HEK293 (cell line): ENCODE results near the gene SLC25A17.

Experiments used
- CTCF ChIA-PET: fragments of 350-600 bp; formaldehyde crosslinking; extraction: SDS; loops from one replicate; lab custom pipeline; 2021; ENCODE audit warnings: antibody characterized with exemption; lab: Yijun Ruan, JAX
- POLR2A ChIA-PET: fragments of 300-600 bp; formaldehyde crosslinking; extraction: SDS; loops from one replicate; lab custom pipeline; 2020; ENCODE audit warnings: antibody characterized with exemption, inconsistent platforms; lab: Yijun Ruan, JAX
- H3K27ac ChIP-seq: fragments of 200-500 bp; sonication (Bioruptor generic); 2 replicates; pipeline ENCODE4 v1.5.1; 2014; ENCODE audit warnings: low read depth, low read length, control low read depth, inconsistent platforms; ENCODE audit errors: extremely low read depth
- H3K36me3 ChIP-seq, 2 experiments: fragments of 200-500 bp in 1 of 2; sonication (Bioruptor generic) in 1 of 2; 1 replicate in 1 of 2; 2 replicates in 1 of 2; pipeline ENCODE4 v1.5.1; 2014 to 2017; ENCODE audit warnings: inconsistent platforms in 2 of 2, low read length in 2 of 2; ENCODE audit not compliant: control insufficient read depth in 2 of 2, insufficient read depth in 1 of 2
- H3K4me1 ChIP-seq: fragments of 200-500 bp; sonication (Bioruptor generic); 2 replicates; pipeline ENCODE4 v1.5.1; 2014; ENCODE audit warnings: mild to moderate bottlenecking, low read length, inconsistent platforms; ENCODE audit not compliant: control insufficient read depth, insufficient read depth
- H3K4me3 ChIP-seq: 2 replicates; pipeline ENCODE4 v1.5.1; 2011; ENCODE audit warnings: low read depth, mild to moderate bottlenecking, control low read depth, low read length, moderate library complexity
- H3K9me3 ChIP-seq: fragments of 200-500 bp; sonication (Bioruptor generic); 2 replicates; pipeline ENCODE4 v1.5.1; 2014; ENCODE audit warnings: low read depth, low read length, inconsistent platforms; ENCODE audit not compliant: control insufficient read depth, insufficient read depth
- FEZF1 ChIP-seq: fragments of 450-650 bp; formaldehyde crosslinking; IDR thresholded peaks from 2 replicates; pipeline ENCODE4 v1.5.1; 2016; ENCODE audit warnings: missing biosample characterization, missing genetic modification characterization
- GFI1B ChIP-seq: fragments of 450-650 bp; formaldehyde crosslinking; IDR thresholded peaks from 2 replicates; pipeline ENCODE4 v1.5.1; 2016; ENCODE audit warnings: missing biosample characterization, missing genetic modification characterization
- KLF8 ChIP-seq: fragments of 450-650 bp; formaldehyde crosslinking; IDR thresholded peaks from 2 replicates; pipeline ENCODE4 v1.5.1; 2016; ENCODE audit warnings: missing biosample characterization, missing genetic modification characterization
- PATZ1 ChIP-seq: fragments of 450-650 bp; formaldehyde crosslinking; IDR thresholded peaks from 2 replicates; pipeline ENCODE4 v1.5.1; 2016; ENCODE audit warnings: missing biosample characterization, missing genetic modification characterization
- PRDM4 ChIP-seq: fragments of 450-650 bp; formaldehyde crosslinking; IDR thresholded peaks from 2 replicates; pipeline ENCODE4 v1.5.1; 2017; ENCODE audit warnings: missing biosample characterization, missing genetic modification characterization
- ZBTB44 ChIP-seq: fragments of 450-650 bp; IDR thresholded peaks from 2 replicates; pipeline ENCODE4 v1.5.1; 2018; ENCODE audit warnings: missing biosample characterization, mild to moderate bottlenecking, missing genetic modification characterization
- ZNF239 ChIP-seq: fragments of 450-650 bp; formaldehyde crosslinking; IDR thresholded peaks from 2 replicates; pipeline ENCODE4 v1.5.1; 2016; ENCODE audit warnings: missing biosample characterization, missing genetic modification characterization
- ZNF26 ChIP-seq: fragments of 450-650 bp; formaldehyde crosslinking; IDR thresholded peaks from 2 replicates; pipeline ENCODE4 v1.5.1; 2016; ENCODE audit warnings: missing biosample characterization, missing genetic modification characterization
- ZNF548 ChIP-seq: fragments of 450-650 bp; formaldehyde crosslinking; IDR thresholded peaks from 2 replicates; pipeline ENCODE4 v1.5.1; 2016; ENCODE audit warnings: missing biosample characterization, missing genetic modification characterization
- ZNF555 ChIP-seq: fragments of 450-650 bp; formaldehyde crosslinking; conservative IDR thresholded peaks from 2 replicates; pipeline ENCODE4 v1.5.1; 2017; ENCODE audit warnings: missing biosample characterization, mild to moderate bottlenecking, missing genetic modification characterization, inconsistent platforms
- ZNF580 ChIP-seq: fragments of 450-650 bp; formaldehyde crosslinking; IDR thresholded peaks from 2 replicates; pipeline ENCODE4 v1.5.1; 2016; ENCODE audit warnings: missing biosample characterization, missing genetic modification characterization
- ZNF629 ChIP-seq: fragments of 450-650 bp; formaldehyde crosslinking; IDR thresholded peaks from 2 replicates; pipeline ENCODE4 v1.5.1; 2017; ENCODE audit warnings: missing biosample characterization, missing genetic modification characterization
- ZNF660 ChIP-seq: fragments of 450-650 bp; IDR thresholded peaks from 2 replicates; pipeline ENCODE4 v1.5.1; 2018; ENCODE audit warnings: missing biosample characterization, mild to moderate bottlenecking, missing genetic modification characterization
- ZNF664 ChIP-seq: fragments of 450-650 bp; formaldehyde crosslinking; IDR thresholded peaks from 2 replicates; pipeline ENCODE4 v1.5.1; 2016; ENCODE audit warnings: missing biosample characterization, missing genetic modification characterization
- ZNF692 ChIP-seq: fragments of 450-650 bp; formaldehyde crosslinking; IDR thresholded peaks from 2 replicates; pipeline ENCODE4 v1.5.1; 2016; ENCODE audit warnings: missing biosample characterization, missing genetic modification characterization
- ZNF747 ChIP-seq: fragments of 450-650 bp; formaldehyde crosslinking; IDR thresholded peaks from 2 replicates; pipeline ENCODE4 v1.5.1; 2016; ENCODE audit warnings: missing biosample characterization, missing genetic modification characterization
- ZNF830 ChIP-seq: fragments of 450-650 bp; IDR thresholded peaks from 2 replicates; pipeline ENCODE4 v1.5.0; 2018; ENCODE audit warnings: missing biosample characterization, missing genetic modification characterization, low read depth, mild to moderate bottlenecking, moderate library complexity
- ZXDB ChIP-seq: fragments of 450-650 bp; formaldehyde crosslinking; IDR thresholded peaks from 2 replicates; pipeline ENCODE4 v1.5.1; 2016; ENCODE audit warnings: missing biosample characterization, missing genetic modification characterization

The SLC25A17 gene

GRCh38 chr22:40805239-40805638, 13.9 kb downstream of the SLC25A17 start:
- ChIA-PET POLR2A (no interaction called here), CTCF (interaction anchor here (0.5 to 1.1 kb wide), 3 partner anchors 12 to 61 kb away, joined by 3 to 4 read pairs (median 3); partner anchors contain the start of gene SLC25A17)
- H3K4me1 ChIP-seq = peaks cover 14% of the 10 kb centered on the region
- TF ChIP-seq ZNF692 (tag by site-specific recombination) (no peak), ZNF830 (tag by site-specific recombination) (no peak), KLF8 (tag by site-specific recombination) (no peak), ZNF555 (no peak), ZNF629 (tag by site-specific recombination) (no peak), ZXDB (tag by site-specific recombination) (no peak), ZNF664 (no peak), ZNF26 (tag by site-specific recombination) (no peak), ZNF580 (tag by site-specific recombination) (no peak), ZNF548 (no peak), ZNF747 (tag by site-specific recombination) (no peak), ZBTB44 (tag by site-specific recombination) (no peak), PRDM4 (no peak), GFI1B (tag by site-specific recombination) (no peak), FEZF1 (no peak), ZNF660 (no peak), ZNF239 (tag by site-specific recombination) (no peak), PATZ1 (tag by site-specific recombination) (no peak)
- TF ChIP-seq, all 188 proteins: peak for 0
- H3K4me3 ChIP-seq = no peak overlapping the region
- H3K36me3 ChIP-seq = peaks cover 2 to 3% of the 10 kb centered on the region in 2 experiments; a peak in 2 of 3 replicates
- H3K9me3 ChIP-seq = no peaks in the 10 kb centered on the region
- no peak overlapping the region for H3K27ac ChIP-seq
